Neutrophil (primary cell): Measurements from ENCODE around the gene REEP3.
"Not testable (repeated sequence)": the region's sequence is repeated elsewhere in the genome, so short reads cannot be mapped to it uniquely, and the experiment has no call there.

ENCODE experiments used
- H3K27ac ChIP-seq: fragments of 200-600 bp; sonication (generic); 2 replicates; pipeline ENCODE4 v1.5.1; 2016; ENCODE audit warnings: mild to moderate bottlenecking, moderate library complexity
- H3K27me3 ChIP-seq: fragments of 200-600 bp; sonication (generic); 2 replicates; pipeline ENCODE4 v1.6.0; 2016; ENCODE audit warnings: mild to moderate bottlenecking
- H3K36me3 ChIP-seq: fragments of 200-600 bp; sonication (generic); 2 replicates; pipeline ENCODE4 v1.5.1; 2017
- H3K4me1 ChIP-seq, 2 experiments: fragments of 200-600 bp in 1 of 2; sonication (generic) in 1 of 2; 1 replicate in 1 of 2; 2 replicates in 1 of 2; pipeline versions ENCODE4 v1.5.1 to v1.6.1; 2013 to 2016; ENCODE audit warnings: low read depth in 1 of 2, low read length in 1 of 2, mild to moderate bottlenecking in 1 of 2, moderate library complexity in 1 of 2; ENCODE audit not compliant: control insufficient read depth in 1 of 2, insufficient read depth in 1 of 2
- H3K4me3 ChIP-seq, 2 experiments: fragments of 200-600 bp in 1 of 2; sonication (generic) in 1 of 2; 1 replicate in 1 of 2; 2 replicates in 1 of 2; pipeline ENCODE4 v1.5.1; 2013 to 2016; ENCODE audit warnings: low read depth in 1 of 2, low read length in 1 of 2, mild to moderate bottlenecking in 1 of 2, moderate library complexity in 1 of 2
- H3K9me3 ChIP-seq: fragments of 200-600 bp; sonication (generic); 2 replicates; pipeline ENCODE4 v1.5.1; 2016
- CTCF ChIP-seq: fragments of 200-600 bp; sonication (generic); IDR thresholded peaks from 2 replicates; pipeline ENCODE4 v1.5.1; 2016; ENCODE audit warnings: antibody characterized with exemption

Gene REEP3

GRCh38 chr10:63561341-63561740, 40.1 kb downstream of the REEP3 start:
- H3K36me3 ChIP-seq = no peaks in the 10 kb centered on the region
- H3K4me1 ChIP-seq = no peaks in the 10 kb centered on the region
- no peak overlapping the region for H3K4me3 ChIP-seq
- no peaks in the 10 kb centered on the region for H3K9me3 ChIP-seq
- no peak overlapping the region for H3K27ac ChIP-seq
- TF ChIP-seq CTCF = no peak
- no peaks in the 10 kb centered on the region for H3K27me3 ChIP-seq

- no peaks in the 10 kb centered on the region for H3K4me1 ChIP-seq
- no peak overlapping the region for H3K4me3 ChIP-seq
- no peak for TF ChIP-seq CTCF
- H3K9me3 ChIP-seq = no peaks in the 10 kb centered on the region
- no peaks in the 10 kb centered on the region for H3K36me3 ChIP-seq
- H3K27ac ChIP-seq = no peak overlapping the region
- no peaks in the 10 kb centered on the region for H3K27me3 ChIP-seq
These were observed 41.2 kb downstream of the REEP3 start for GRCh38 chr10:63562391-63562790.

GRCh38 chr10:63562857-63563256, 41.7 kb downstream of the REEP3 start:
- H3K36me3 ChIP-seq = no peaks in the 10 kb centered on the region
- TF ChIP-seq CTCF = no peak
- H3K27me3 ChIP-seq = no peaks in the 10 kb centered on the region
- H3K4me1 ChIP-seq = no peaks in the 10 kb centered on the region
- no peak overlapping the region for H3K27ac ChIP-seq
- no peak overlapping the region for H3K4me3 ChIP-seq
- H3K9me3 ChIP-seq = no peaks in the 10 kb centered on the region

DNA sequence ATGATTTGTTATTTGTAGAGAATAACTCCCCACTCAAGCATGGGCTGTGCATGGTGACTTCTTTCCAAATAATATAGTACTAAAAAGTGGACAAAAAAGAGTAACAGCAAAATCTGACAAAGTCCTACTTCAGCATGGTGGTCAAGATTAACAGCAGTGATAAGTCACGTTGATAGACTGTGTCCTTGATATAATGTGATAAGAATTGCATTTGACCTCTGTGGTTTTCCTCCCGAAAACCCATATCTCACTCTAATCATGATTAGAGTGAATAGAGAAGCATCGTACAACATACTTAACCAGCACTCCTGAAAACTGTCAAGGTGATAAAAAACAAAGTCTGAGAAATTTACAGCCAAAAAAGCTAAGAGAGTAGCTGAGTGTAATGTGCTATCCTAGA, 42.4 kb downstream of the REEP3 start:
- Histone ChIP-seq H3K4me1 (no peaks in the 10 kb centered on the region), H3K36me3 (no peaks in the 10 kb centered on the region), H3K27me3 (no peaks in the 10 kb centered on the region), H3K27ac (no peak overlapping the region), H3K4me3 (no peak overlapping the region), H3K9me3 (no peaks in the 10 kb centered on the region)
- TF ChIP-seq CTCF = no peak

- not testable (repeated sequence) for H3K27me3 ChIP-seq, H3K27ac ChIP-seq, H3K4me1 ChIP-seq, H3K4me3 ChIP-seq, H3K36me3 ChIP-seq, H3K9me3 ChIP-seq
These were observed 43.5 kb downstream of the REEP3 start for GRCh38 chr10:63564731-63565130.

GRCh38 chr10:63573068-63573697, 52.0 kb downstream of the REEP3 start:
- TF ChIP-seq CTCF = no peak
- H3K4me3 ChIP-seq = no peak overlapping the region
- H3K36me3 ChIP-seq = peaks cover 5% of the 10 kb centered on the region
- H3K4me1 ChIP-seq = peaks cover 0 to 5% of the 10 kb centered on the region in 2 experiments
- no peaks in the 10 kb centered on the region for H3K9me3 ChIP-seq
- no peak overlapping the region for H3K27ac ChIP-seq
- no peaks in the 10 kb centered on the region for H3K27me3 ChIP-seq
